T-helper 1 cell (primary cell): ENCODE results near the gene CENPV.
"Not testable (repeated sequence)": the region's sequence is repeated elsewhere in the genome, so short reads cannot be mapped to it uniquely, and the experiment has no call there.

Experiments
- DNase-seq, 5 donors: peaks; one replicate each; pipeline ENCODE4 v3.0.0-alpha.2; 2012 to 2020
- total RNA-seq, 4 donors: gene quantifications; one replicate each; lab custom pipeline; 2026; lab: John Stamatoyannopoulos, UW

Gene CENPV
- 4.3 to 4.9 (median 4.5) reads per million in 4 donors for total RNA-seq

- DNase-seq: peak; percentile 40 to 73 (median 50)
These were observed at the start of gene CENPV for GRCh38 chr17:16353317-16354174. Gene CENPV, minus strand, starts transcription at chr17:16353469. Its CDS starts 33 bp downstream, at chr17:16353436.

DNA sequence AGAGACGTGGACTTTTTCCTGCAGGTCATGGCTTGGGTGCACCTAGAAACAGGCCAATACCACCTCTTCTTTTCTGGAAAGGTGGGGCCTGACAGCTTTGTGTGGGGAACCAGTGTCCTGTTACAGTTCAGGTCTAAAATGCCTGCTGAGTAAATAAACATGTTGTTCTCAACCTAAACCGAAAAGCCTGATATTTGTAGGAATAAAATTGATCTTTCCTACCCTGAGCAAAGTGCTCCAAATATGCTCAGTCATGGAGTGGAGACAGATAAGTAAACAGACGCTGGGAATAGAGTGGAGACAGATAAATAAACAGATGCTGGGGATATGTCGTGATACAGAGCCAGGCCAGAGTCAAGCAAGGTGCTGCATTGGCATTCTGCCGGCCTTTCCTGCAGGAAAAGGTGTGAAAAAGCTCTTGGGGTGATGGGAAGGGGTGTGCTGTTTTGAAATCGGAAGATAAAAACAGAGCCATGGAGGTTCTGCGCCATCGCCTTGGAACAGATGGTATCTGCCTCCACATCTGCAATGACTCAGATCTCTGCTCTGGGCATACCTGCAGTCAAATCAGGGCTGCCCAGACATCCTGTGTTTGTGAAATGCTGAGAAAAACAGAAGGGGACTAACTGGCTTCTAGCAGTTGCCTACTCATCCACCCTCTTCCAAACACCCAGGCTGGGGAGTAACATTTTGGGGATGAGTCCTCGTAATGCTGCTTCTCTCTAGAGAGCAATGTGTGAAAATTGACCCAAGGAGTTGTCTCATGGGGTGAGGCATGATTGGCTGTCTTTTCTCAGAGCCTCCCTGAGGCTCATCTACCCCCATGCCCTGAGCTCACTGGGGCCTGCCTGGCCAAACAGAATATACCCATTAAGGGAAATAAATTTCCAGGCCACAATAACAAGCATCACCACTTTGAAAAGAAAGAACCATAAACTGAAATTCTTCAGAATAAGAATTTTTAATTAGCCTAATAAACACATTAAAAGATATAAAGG is 45.3 kb upstream of the CENPV start:
- DNase-seq: peak in 1 of 5 donors; percentile 64

DNA sequence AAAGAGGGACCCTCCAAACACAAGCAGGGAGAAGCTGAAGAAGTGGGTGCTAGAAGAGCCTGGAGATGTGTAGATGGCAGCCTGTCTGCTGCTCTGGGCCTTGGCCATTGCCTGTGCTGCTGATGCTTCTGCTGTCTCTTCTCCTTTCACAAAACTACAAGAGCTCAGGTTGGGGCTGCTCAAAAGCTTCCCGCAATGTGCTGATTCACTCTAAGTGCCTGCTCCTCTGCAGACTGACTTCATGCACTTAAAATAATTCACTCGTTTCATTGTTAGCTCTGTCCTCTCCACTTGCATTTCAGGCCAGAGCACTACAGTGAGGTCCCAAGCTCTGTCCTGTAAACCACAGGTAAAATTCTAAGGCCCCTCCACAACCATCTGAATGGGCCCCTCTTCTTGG is 43.4 kb upstream of the CENPV start:
- not testable (repeated sequence) for DNase-seq

DNA sequence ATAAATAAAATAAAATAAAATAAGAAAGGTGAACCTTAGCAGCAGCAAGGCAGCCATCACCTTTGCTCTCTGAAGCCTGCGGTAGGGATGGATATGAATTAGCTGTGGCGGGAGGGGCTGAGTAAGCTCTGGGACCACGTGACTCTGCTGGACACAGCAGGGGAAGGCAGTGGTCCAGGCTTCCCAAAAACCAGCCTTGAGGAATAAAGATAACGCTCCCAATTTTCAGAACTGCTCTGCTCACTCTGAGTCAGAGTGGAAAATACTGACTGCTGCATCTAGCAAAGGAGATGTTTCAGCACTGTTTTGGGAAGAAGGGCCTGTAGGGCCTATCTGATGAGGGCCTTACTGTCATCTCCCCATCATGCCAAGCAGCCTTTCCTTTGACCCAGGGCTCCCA is 42.6 kb upstream of the CENPV start:
- DNase-seq: not testable (repeated sequence)

DNA sequence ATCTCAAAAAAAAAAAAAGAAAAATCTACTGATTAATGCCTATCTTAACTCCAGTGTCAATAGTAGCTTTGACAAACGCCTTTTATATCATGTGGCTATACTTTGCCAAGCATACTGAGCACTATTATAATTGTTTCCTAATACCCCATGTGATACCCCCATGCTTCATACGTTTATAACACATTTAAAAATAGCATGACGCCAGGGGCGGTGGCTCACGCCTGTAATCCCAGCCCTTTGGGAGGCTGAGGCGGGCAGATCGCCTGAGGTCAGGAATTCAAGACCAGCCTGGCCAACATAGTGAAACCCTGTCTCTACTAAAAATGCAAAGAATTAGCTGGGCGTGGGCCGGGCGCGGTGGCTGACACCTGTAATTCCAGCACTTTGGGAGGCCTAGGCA is 39.2 kb upstream of the CENPV start:
- not testable (repeated sequence) for DNase-seq

GRCh38 chr17:16391451-16391850 is 38.2 kb upstream of the CENPV start:
- DNase-seq: no peak

GRCh38 chr17:16386126-16386507 is 32.8 kb upstream of the CENPV start:
- DNase-seq: not testable (repeated sequence)

DNA sequence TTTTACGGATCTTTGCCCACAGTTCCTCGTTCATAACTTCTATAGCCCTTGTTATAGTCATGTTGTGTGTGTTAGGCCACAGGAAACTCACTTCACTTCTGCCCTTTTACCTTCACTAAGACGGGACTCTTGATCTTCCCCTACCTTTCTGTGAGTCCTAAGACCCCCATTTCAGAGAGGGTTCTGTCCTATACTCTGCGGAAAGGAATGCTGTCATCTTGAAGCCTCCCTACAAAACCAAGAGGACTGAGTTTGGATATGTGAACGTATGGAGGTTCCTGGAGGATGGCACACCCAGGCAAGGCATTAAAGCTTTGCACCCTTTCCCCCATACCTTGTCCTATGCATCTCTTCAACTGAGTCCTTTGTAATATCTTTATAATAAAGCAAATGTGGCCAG is 31.3 kb upstream of the CENPV start:
- DNase-seq: no peak

- no peak for DNase-seq
These were observed 30.6 kb upstream of the CENPV start for GRCh38 chr17:16383772-16384287.

DNA sequence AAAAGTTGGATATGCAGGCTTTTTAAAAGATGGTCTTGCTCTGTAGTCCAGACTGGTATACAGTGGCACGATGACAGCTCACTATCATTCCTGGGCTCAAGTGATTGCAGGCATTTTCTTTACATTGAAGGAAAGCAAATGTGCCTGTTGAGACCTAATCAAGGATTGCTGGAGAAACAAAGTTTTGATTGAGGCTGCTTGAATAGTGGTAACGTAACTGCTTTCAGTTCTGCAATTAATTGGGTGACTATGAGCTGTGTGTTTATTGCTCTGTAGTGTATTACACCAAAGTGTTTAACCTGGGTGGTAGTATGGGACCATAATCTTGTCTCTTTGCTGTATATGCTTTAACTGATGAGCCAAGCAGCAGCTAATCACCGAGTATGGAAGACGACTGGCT is 29.9 kb upstream of the CENPV start:
- no peak for DNase-seq

DNA sequence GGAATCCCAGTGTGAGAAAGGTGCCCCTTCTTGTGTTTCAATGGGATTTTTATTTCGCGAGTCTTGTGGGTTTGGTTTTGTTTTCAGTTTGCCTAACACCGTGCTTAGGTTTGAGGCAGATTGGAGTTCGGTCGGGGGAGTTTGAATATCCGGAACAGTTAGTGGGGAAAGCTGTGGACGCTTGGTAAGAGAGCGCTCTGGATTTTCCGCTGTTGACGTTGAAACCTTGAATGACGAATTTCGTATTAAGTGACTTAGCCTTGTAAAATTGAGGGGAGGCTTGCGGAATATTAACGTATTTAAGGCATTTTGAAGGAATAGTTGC is 28.2 kb upstream of the CENPV start:
- DNase-seq: peak in 1 of 5 donors; percentile 14

GRCh38 chr17:16380640-16381495 is 27.6 kb upstream of the CENPV start, which contains the start of gene UBB:
Gene UBB, plus strand, starts transcription at chr17:16381091. Its CDS starts 817 bp downstream, at chr17:16381908.
- DNase-seq: peak; percentile 94 to 97 (median 94)

DNA sequence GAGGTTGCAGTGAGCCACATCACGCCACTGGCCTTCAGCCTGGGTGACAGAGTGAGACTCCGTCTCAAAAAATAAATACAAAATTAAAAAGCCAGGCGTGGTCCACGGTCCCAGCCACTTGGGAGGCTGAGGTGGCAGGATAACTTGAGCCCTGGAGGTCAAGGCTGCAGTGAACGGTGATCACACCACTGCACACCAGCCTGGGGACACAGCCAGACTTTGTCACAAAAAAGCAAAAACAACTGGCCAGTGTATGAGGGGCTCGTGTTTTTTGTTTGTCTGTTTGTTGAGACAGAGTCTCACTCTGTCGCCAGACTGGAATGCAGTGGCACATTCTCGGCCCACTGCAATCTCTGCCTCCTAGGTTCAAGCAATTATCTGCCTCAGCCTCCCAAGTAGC is 26.4 kb upstream of the CENPV start:
- DNase-seq: no peak

DNA sequence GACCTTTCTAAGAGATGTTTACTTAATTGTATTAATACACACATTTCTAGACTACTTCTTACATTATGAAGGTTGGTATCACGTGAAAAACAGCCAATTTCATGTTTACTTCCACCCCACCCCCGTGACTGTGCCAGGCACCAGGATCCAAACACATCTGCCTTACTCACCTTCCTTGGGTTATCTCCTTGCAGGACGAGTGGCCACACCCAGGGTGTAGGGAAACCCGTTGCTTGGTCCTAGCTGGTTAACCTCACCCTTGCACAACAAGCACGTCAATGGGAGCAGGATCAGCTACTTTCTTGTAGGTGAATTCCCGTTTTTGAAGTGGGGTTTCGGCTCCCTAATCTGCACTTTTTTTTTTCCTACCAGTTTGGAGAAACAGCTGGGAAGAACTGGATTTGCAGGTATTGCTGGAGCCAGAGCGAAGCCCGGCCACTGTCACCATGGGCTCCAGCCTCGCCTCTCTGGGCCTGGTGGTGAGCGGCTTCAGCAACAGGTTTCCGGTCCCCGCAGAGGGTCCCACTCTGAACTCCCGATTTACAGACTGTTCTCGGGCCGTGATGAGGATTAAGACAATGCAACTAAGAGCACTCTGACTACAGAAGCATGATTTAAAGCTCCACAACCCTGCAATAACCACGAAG is 25.5 kb upstream of the CENPV start:
- no peak for DNase-seq

DNA sequence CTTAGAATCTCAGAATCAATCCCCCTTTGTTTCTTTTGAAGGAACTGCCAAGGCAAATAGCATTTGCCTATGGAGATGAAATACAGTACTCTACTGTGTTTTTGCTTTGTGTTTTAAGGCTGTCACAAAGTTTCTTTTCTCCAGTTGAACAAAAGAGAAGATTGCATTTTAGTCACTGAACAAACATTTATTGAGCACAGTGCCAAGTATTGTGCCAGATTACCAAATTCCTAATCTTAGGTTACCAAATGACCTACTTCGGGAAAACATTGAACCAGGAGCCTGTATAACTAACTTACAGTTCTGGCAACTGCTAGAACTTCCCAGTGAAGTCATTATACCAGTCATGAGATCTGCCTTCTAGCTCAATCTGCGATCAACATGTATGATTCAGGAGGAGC is 24.7 kb upstream of the CENPV start:
- no peak for DNase-seq

- no peak for DNase-seq
These were observed 21.1 kb upstream of the CENPV start for GRCh38 chr17:16374146-16374938.

- DNase-seq: no peak
These were observed 18.5 kb upstream of the CENPV start for GRCh38 chr17:16371742-16372141.

DNA sequence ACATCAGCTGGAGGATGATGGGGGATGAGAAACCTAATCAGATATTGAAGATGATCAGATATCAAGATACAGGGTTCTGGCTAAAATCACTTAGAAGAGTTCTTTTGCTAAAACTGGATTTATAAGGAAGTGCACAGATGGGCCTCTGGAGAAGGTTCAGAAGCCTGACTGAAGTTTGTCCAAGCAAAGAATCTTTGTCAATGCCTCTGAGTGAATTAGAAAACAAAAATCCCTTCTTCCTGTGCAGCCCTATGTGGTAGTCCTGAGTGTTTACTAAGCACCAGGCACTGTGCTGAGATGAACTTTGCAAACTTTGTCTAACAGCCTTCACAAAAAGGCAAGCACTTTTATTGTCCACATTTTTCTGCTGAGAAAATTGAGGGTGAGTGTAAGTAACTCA is 11.4 kb upstream of the CENPV start:
- no peak for DNase-seq

DNA sequence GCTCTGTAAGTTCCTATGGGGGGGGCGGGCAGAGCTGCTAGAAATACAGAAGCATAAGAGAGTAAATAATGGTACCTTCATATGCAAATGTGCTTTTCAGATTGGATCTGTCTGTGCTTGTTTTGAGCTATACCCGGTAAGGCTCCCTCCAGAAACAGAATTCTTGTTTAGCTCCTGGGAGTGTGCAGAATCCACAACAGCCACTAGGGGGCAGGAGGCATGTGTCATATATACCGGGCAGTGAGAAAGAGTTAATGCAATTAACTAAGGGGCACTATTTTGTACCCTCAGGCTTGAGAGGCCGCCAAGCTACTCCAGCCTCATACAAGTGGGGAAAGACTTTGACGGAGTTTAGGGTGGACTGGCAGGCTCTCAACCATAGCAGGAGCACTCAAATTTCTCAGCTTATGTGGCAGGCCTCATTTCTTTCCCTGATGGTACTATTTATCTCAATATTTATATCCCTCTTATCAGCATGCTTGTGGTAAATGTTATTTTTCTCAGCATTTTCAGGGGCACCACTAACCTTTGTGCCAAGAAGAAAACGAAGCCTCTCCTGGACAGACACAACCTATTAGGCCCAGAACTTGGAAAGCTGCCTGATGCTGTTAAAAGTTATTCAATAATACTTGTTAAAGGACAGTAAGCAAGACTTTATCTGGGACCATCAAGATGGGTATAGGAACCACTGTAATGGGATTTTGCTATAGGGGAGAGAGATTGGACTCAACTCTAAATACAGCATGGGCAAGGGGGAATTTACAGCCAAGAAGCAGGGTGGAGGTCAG is 10.7 kb upstream of the CENPV start:
- DNase-seq: peak; percentile 38 to 70 (median 53)

DNA sequence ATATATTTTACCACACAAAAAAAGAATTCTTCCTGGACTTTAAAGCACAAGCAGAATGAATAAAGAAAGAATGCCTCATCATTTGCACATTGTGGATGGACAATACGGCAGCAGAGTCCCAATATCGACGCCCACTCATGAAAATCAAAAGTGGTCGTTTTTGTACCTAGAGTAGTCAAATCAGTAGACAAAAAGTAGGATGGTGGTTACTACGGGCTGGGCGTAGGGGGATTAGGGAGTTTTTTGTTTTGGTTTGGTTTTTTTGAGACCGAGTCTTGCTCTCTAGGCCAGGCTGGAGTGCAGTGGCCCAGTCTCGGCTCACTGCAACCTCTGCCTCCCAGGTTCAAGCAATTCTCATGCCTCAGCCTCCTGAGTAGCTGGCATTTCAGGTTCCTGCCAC is 8.6 kb upstream of the CENPV start:
- DNase-seq: no peak
